Coronary artery (tissue), 2 donors: ENCODE measurements around the gene BTD.
"Not testable (repeated sequence)": the region's sequence is repeated elsewhere in the genome, so short reads cannot be mapped to it uniquely, and the experiment has no call there.

Source experiments
- DNase-seq: peaks from one replicate; pipeline ENCODE4 v3.0.0-alpha.2; 2017; ENCODE audit warnings: low spot score
- H3K27ac ChIP-seq, 2 donors: fragments of 200-600 bp; sonication (generic); one replicate each; pipeline ENCODE4 v1.5.1; 2016 to 2019
- H3K4me3 ChIP-seq: fragments of 200-600 bp; sonication (generic); 2 replicates; pipeline ENCODE4 v1.5.1; 2016; ENCODE audit warnings: mild to moderate bottlenecking, moderate library complexity
- CTCF ChIP-seq: fragments of 200-600 bp; sonication (generic); IDR thresholded peaks from one replicate; pipeline ENCODE4 v1.5.1; 2019; ENCODE audit warnings: antibody characterized with exemption

BTD gene

DNA sequence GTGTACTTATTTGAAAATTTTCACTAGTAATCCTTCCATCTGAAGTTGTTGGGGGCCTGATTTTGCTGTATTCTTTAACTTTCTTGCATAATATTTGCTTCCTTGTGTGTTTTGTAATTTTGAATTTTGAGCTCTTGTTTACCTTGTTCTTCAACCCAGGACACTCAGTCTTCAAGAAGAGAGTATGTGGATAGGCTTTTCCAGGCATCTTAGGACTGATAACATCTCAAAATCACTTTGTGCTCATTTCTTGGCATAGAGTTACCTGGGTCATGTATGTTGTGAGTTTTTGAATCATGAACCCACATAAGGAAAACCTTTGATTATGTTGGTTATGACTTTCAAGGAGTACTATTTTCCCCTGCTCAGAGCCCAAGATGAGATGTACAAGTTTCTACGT, 13.4 kb downstream of the BTD start:
- no peak for DNase-seq
- no peak overlapping the region for H3K27ac ChIP-seq
- no peak overlapping the region for H3K4me3 ChIP-seq
- no peak for TF ChIP-seq CTCF

DNA sequence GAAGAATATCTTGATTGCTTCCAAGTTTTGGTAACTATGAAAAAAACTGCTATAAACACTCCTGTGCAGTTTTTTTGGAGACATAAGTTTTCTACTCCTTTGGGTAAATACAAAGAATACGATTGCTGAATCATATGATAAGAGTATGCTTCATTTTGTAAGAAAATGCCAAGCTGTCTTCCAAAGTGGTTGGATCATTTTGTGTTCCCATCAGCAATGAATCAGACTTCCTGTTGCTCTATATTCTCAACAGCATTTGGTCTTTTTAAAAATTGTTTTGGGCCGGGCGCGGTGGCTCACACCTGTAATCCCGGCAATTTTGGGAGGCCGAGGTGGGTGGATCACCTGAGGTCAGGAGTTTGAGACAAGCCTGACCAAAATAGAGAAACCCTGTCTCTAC, 14.5 kb downstream of the BTD start:
- DNase-seq, result no peak
- no peak overlapping the region for H3K27ac ChIP-seq
- TF ChIP-seq CTCF, result no peak
- no peak overlapping the region for H3K4me3 ChIP-seq

- not testable (repeated sequence) for H3K4me3 ChIP-seq, DNase-seq, H3K27ac ChIP-seq
Measured at GRCh38 chr3:15619659-15620464, 18.3 kb downstream of the BTD start.

GRCh38 chr3:15623535-15624440, 22.2 kb downstream of the BTD start:
- Histone ChIP-seq H3K4me3 (no peak overlapping the region), H3K27ac (no peak overlapping the region)
- DNase-seq, result no peak
- TF ChIP-seq CTCF, result no peak

GRCh38 chr3:15628967-15629366, 27.4 kb downstream of the BTD start:
- H3K4me3 ChIP-seq, result no peak overlapping the region
- no peak for DNase-seq
- no peak overlapping the region for H3K27ac ChIP-seq
- TF ChIP-seq CTCF, result no peak

DNA sequence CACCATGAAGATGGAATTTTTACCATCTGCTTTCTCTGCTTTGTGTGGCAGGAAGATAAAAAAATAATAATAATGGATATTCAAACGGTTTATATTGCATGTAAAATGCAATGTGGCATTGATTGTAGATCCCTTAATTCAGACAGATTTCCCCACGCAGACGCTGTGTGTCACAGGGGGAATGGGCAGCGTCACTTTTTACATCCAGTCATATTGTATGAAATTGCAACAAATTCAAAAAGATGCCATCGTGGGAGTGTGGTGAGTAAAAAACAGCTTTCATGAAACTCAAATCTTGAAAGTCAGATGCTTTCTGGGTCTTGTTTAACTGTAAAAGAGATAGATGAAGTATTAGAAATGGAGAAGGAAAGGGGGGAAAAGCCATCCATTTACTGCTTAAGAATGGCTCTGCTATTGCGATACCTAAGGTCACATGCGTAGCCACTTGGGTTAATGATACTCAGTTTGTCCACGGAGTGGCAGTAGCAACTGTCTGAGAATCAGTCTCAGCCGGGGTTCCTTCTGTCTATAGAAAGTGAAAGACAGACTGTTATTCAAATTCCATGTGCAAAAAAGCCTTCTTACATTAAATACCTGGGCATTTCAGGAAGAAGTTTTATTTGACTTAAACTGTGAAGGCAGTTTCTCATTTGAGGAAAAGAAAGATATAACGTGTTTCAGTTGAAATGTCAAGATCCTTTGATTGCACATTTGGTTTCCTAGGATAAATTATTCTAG, 28.5 kb downstream of the BTD start:
- DNase-seq, result no peak
- H3K4me3 ChIP-seq, result peak overlapping the region; percentile 59
- H3K27ac ChIP-seq, result peak overlapping the region in 1 of 2 donors; percentile 0

More for the DNA sequence above, 28.5 kb downstream of the BTD start:
- peak; percentile 41 for TF ChIP-seq CTCF
